Measurements from ENCODE around the gene SH3PXD2A.

Gene SH3PXD2A

GRCh38 chr10:103589074-103589630 lies 266.2 kb downstream of the SH3PXD2A start:
- no peaks in the 10 kb centered on the region for H3K9me3 ChIP-seq
- TF ChIP-seq CTCF (IDR thresholded peaks at IDR 0.05): no peak

GRCh38 chr10:103587073-103587472 lies 268.3 kb downstream of the SH3PXD2A start:
- H3K4me3 ChIP-seq (ENCODE audit: low read depth in 1 of 2, low read length in 1 of 2): no peak overlapping the region
- H3K9me3 ChIP-seq: no peaks in the 10 kb centered on the region
- H3K27ac ChIP-seq: no peak overlapping the region
- H3K27me3 ChIP-seq: peaks cover 28% of the 10 kb centered on the region
- no peaks in the 10 kb centered on the region for H3K36me3 ChIP-seq
- peaks cover 10 to 12% of the 10 kb centered on the region in 2 experiments for H3K4me1 ChIP-seq (ENCODE audit: control insufficient read depth in 1 of 2, insufficient read depth in 1 of 2, low read depth in 1 of 2, low read length in 1 of 2)
- no peak for TF ChIP-seq CTCF (IDR thresholded peaks at IDR 0.05)

More at GRCh38 chr10:103589074-103589630, 266.2 kb downstream of the SH3PXD2A start:
- H3K4me3 ChIP-seq (ENCODE audit: low read depth in 1 of 2, low read length in 1 of 2): no peak overlapping the region
- H3K4me1 ChIP-seq (ENCODE audit: control insufficient read depth in 1 of 2, insufficient read depth in 1 of 2, low read depth in 1 of 2, low read length in 1 of 2): peaks cover 5 to 7% of the 10 kb centered on the region in 2 experiments
- no peaks in the 10 kb centered on the region for H3K36me3 ChIP-seq
- peaks cover 12% of the 10 kb centered on the region for H3K27me3 ChIP-seq
- no peak overlapping the region for H3K27ac ChIP-seq

- TF ChIP-seq CTCF (IDR thresholded peaks at IDR 0.05): no peak
- H3K9me3 ChIP-seq: no peaks in the 10 kb centered on the region
- H3K27me3 ChIP-seq: peaks cover 31% of the 10 kb centered on the region
- H3K36me3 ChIP-seq: no peaks in the 10 kb centered on the region
- H3K4me1 ChIP-seq (ENCODE audit: control insufficient read depth in 1 of 2, insufficient read depth in 1 of 2, low read depth in 1 of 2, low read length in 1 of 2): peaks cover 10 to 12% of the 10 kb centered on the region in 2 experiments
- H3K27ac ChIP-seq: no peak overlapping the region
- peak overlapping the region; percentile 66 to 67 for H3K4me3 ChIP-seq (ENCODE audit: low read depth in 1 of 2, low read length in 1 of 2)
These were observed 270.4 kb downstream of the SH3PXD2A start for GRCh38 chr10:103585011-103585405.

GRCh38 chr10:103584216-103585010 lies 271.0 kb downstream of the SH3PXD2A start:
- Histone ChIP-seq H3K36me3 (no peaks in the 10 kb centered on the region), H3K9me3 (no peaks in the 10 kb centered on the region), H3K27me3 (peaks cover 31% of the 10 kb centered on the region), H3K4me1 (ENCODE audit: control insufficient read depth in 1 of 2, insufficient read depth in 1 of 2, low read depth in 1 of 2, low read length in 1 of 2) (peaks cover 10 to 12% of the 10 kb centered on the region in 2 experiments), H3K27ac (peak overlapping the region; percentile 55), H3K4me3 (ENCODE audit: low read depth in 1 of 2, low read length in 1 of 2) (peak overlapping the region; percentile 66 to 67)
- no peak for TF ChIP-seq CTCF (IDR thresholded peaks at IDR 0.05)

- no peaks in the 10 kb centered on the region for H3K36me3 ChIP-seq
- H3K27ac ChIP-seq: no peak overlapping the region
- H3K4me3 ChIP-seq (ENCODE audit: low read depth in 1 of 2, low read length in 1 of 2): peak overlapping the region; percentile 66 to 67
- H3K9me3 ChIP-seq: no peaks in the 10 kb centered on the region
- no peak for TF ChIP-seq CTCF (IDR thresholded peaks at IDR 0.05)
- H3K27me3 ChIP-seq: peaks cover 35% of the 10 kb centered on the region
- H3K4me1 ChIP-seq (ENCODE audit: control insufficient read depth in 1 of 2, insufficient read depth in 1 of 2, low read depth in 1 of 2, low read length in 1 of 2): peaks cover 10 to 12% of the 10 kb centered on the region in 2 experiments
These were observed 271.5 kb downstream of the SH3PXD2A start for GRCh38 chr10:103583871-103584215.

Measured in neutrophil (primary cell).